ENCODE results near the gene CDH15. TPM values are rescaled to one million over a fixed set of nuclear protein-coding genes. Genes with fewer than 3 reads are reported as not detected.

CDH15 gene, protein sequence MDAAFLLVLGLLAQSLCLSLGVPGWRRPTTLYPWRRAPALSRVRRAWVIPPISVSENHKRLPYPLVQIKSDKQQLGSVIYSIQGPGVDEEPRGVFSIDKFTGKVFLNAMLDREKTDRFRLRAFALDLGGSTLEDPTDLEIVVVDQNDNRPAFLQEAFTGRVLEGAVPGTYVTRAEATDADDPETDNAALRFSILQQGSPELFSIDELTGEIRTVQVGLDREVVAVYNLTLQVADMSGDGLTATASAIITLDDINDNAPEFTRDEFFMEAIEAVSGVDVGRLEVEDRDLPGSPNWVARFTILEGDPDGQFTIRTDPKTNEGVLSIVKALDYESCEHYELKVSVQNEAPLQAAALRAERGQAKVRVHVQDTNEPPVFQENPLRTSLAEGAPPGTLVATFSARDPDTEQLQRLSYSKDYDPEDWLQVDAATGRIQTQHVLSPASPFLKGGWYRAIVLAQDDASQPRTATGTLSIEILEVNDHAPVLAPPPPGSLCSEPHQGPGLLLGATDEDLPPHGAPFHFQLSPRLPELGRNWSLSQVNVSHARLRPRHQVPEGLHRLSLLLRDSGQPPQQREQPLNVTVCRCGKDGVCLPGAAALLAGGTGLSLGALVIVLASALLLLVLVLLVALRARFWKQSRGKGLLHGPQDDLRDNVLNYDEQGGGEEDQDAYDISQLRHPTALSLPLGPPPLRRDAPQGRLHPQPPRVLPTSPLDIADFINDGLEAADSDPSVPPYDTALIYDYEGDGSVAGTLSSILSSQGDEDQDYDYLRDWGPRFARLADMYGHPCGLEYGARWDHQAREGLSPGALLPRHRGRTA
- total RNA-seq: not detected
- not detected for polyA plus RNA-seq
- total RNA-seq: 0 to 0.08 (median 0) reads per million in 6 experiments

DNA sequence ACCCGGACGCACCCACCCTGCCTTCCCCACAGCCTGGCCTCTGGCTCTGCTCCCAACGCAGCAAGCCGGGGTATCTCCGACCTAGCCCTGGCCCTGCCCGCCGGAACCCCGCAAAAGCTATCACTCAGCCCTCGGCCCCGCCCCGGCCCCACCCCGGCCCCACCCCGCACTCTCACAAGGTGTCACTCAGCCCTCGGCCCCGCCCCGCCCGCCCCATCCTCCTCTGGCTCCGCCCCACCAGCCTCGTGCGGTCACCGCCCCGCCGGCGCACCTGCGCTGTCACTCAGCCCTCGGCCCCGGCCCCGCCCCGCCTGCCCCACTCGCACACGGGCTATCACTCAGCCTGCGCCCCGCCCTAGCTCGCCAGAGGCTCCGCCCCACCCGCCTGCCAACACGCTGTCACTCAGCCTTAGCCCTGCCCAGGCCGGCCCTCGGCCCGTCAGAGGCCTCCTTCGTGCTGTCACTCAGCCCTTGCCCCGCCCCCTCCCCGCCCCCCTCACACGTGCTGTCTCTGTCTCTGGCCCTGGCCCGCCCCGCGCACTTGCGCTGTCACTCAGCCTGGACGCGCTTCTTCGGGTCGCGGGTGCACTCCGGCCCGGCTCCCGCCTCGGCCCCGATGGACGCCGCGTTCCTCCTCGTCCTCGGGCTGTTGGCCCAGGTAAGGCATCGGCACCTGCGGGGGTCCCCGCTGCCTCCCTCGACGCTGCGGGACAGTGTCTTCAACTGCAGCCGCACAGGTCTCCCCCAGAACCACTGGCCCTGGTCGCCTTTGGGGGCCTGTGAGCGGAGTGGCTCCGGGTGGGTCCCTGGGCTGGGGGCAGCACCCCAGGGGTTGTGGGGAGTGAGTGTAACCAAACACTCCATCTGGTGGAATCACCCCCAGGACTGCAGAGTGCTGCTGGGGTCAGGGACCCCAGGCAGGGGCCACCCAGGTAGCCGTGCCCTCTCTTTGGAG lies at the start of gene CDH15:
Gene CDH15, plus strand, starts transcription at position 533 of the 955 bp plus-strand sequence. Its CDS starts 84 bp downstream, at position 617.
- H3K27ac Mint-ChIP-seq: peak within 1 kb of the TSS in 6 of 10 donors; percentile 9 to 75 (median 38)
- H3K9me3 Mint-ChIP-seq: no peaks in the 10 kb centered on the region
- POLR2A ChIA-PET: interaction anchor here (0.6 to 1.2 kb wide), 7 partner anchors 12 to 1407 kb away, joined by 3 to 5 read pairs (median 4); partner anchors contain the start of genes ACSF3, GALNS and TRAPPC2L
- no peaks in the 10 kb centered on the region for H3K27me3 Mint-ChIP-seq
- no peaks in the 10 kb centered on the region for H3K36me3 Mint-ChIP-seq
- H3K4me3 Mint-ChIP-seq: peak within 1 kb of the TSS; percentile 57 to 82 (median 72)
- peak; percentile 73 to 98 (median 92) for DNase-seq
- peaks cover 6 to 11% (median 9%) of the 10 kb centered on the region in 4 donors for H3K4me1 Mint-ChIP-seq
- peak; percentile 92 to 94 for ATAC-seq

DNA sequence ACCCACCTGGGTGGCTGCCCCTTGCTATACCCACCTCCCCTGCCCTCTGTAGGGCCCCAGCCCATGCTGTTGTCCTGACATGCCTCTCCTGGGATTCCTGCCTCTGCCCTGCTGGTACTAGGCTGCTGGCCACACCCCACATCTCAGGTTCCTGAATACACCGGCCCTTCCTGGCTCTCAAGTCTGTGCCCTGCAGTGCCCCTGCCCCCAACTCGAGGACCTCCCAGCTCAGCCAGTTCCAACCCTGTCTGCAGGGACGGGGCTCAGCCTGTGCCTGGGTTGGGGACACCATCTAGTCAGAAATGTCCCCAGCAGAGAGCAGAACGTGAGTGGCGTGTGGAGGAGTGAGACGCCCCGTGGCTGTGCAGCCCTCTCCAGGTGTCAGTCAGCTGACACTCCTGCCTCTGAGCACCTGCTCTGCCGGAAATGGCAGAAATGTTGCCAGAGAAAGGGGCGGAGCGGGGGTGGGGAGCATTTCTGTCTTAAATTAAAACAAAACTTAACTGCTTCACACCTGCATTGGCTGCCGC lies 49.2 kb upstream of the CDH15 start:
- no peaks in the 10 kb centered on the region for H3K9me3 Mint-ChIP-seq
- H3K27me3 Mint-ChIP-seq: no peaks in the 10 kb centered on the region
- peaks cover 12 to 63% (median 29%) of the 10 kb centered on the region in 4 donors for H3K4me1 Mint-ChIP-seq
- peaks cover 0 to 15% (median 4%) of the 10 kb centered on the region in 3 donors for H3K36me3 Mint-ChIP-seq
- peak; percentile 97 for ATAC-seq
- peak overlapping the region; percentile 28 to 75 (median 62) for H3K4me3 Mint-ChIP-seq
- peak; percentile 59 to 88 (median 76) for DNase-seq
- H3K27ac Mint-ChIP-seq: peak overlapping the region; percentile 77 to 98 (median 94)
- POLR2A ChIA-PET: interaction anchor here (1.4 to 1.9 kb wide), 2 partner anchors 25 to 29 kb away, joined by 5 to 7 read pairs; partner anchors contain the start of gene ACSF3

DNA sequence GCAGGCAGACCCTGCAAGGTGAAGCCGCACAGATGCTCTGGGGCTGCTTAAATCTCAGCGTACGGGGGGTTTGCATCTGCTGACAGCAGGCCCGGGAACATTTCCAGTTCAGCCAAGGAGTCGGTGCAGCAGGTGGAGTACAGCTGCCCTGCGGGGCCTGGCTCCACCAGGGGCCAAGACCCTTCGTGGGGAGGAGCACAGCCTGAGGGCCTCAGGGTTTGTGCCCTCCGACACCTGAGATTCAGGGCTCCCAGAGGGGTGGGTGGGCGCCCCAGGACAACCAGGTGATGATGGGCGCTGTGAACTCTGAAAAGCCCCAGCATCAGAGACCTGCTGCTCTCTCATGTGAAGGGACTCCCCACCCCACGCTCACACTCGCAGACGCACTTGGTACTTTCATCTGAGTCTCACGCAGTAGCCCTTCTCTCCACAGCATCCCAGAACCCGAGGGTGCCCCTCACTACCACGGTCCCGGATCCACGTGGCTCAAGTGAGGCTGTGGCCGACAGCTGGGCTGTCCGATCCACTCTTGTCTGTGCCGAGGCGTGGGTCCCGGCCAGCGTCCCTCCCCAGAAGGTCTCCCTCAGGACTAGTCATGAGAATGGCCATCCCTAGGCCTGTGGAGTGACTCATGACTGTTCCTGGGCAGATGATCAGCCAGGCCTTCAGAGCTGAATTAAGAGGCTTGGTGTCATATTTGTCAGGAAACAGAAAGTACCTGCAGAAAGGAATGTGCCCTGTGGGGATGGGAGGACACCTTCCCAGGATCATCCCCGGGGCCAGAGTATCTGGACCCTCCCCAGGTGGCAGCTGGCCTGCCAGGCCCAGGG lies 48.3 kb upstream of the CDH15 start:
- H3K9me3 Mint-ChIP-seq: no peaks in the 10 kb centered on the region
- ATAC-seq: no peak
- POLR2A ChIA-PET: interaction anchor here (1.3 to 1.9 kb wide), 3 partner anchors 9 to 30 kb away, joined by 3 to 7 read pairs (median 5); partner anchors contain the start of gene ACSF3
- H3K36me3 Mint-ChIP-seq: peaks cover 0 to 12% (median 0%) of the 10 kb centered on the region in 3 donors
- peak overlapping the region; percentile 77 to 98 (median 94) for H3K27ac Mint-ChIP-seq
- peak overlapping the region; percentile 28 to 75 (median 62) for H3K4me3 Mint-ChIP-seq
- peak in 2 of 10 donors; percentile 12 to 55 for DNase-seq
- no peaks in the 10 kb centered on the region for H3K27me3 Mint-ChIP-seq
- H3K4me1 Mint-ChIP-seq: peaks cover 12 to 58% (median 29%) of the 10 kb centered on the region in 4 donors

DNA sequence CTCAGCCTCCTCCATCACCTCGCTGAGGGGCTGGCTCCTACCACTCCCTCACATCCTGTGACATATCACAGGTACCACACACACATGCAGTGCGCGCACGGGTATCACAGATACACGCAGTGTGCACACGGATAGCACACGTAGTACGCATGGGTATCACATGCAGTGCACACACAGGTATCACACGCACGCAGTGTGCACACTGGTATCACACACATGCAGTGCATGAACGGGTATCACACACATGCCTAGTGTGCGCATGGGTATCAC lies 47.8 kb upstream of the CDH15 start:
- Mint-ChIP-seq H3K4me3 (peak overlapping the region in 5 of 10 donors; percentile 7 to 61 (median 42)), H3K27me3 (no peaks in the 10 kb centered on the region), H3K27ac (peak overlapping the region in 9 of 10 donors; percentile 15 to 97 (median 68)), H3K36me3 (peaks cover 0 to 13% (median 0%) of the 10 kb centered on the region in 3 donors), H3K9me3 (no peaks in the 10 kb centered on the region), H3K4me1 (peaks cover 12 to 55% (median 29%) of the 10 kb centered on the region in 4 donors)
- POLR2A ChIA-PET: interaction anchor here (1.3 to 2.0 kb wide), 2 partner anchors 8 to 10 kb away, joined by 3 to 4 read pairs; no protein-coding TSS in a partner anchor
- no peak for ATAC-seq
- DNase-seq: peak in 1 of 10 donors; percentile 49

DNA sequence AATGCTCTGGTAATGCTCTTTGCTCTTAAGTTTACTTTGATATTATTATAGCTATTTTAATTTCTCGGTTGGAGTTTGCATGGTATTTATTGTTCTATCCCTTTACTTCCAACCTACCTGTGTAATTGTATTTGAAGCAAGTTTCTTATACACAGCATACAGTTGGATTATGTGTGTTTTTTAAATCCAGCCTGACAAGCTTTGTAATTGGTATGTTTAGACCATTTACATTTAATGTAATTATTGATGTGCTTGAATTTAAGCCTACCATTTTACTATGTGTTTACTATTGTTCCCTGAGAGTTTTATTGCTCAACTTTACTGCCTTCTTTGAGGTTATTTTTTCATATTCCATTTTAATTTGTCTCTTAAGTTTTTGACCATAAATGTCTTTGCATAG lies 42.2 kb upstream of the CDH15 start:
- POLR2A ChIA-PET: no interaction called here

DNA sequence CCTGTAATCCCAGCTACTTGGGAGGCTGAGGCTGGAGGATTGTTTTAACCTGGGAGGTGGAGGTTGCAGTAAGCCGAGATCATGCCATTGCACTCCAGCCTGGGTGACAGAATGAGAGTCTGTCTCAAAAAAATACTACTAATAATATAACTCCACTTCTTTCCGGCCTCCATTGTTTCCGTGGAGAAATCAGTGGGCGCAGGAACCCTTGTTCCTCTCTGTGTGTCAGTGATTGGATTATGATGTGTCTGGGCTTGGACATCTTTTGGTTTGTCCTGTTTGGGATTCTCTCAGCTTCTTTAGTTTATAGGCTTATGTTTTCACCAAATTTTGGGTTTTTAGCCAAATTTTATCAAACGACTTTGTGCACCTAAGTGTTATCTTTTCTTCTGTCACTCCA lies 41.1 kb upstream of the CDH15 start:
- peaks cover 4 to 44% (median 14%) of the 10 kb centered on the region in 3 donors for H3K36me3 Mint-ChIP-seq
- H3K27me3 Mint-ChIP-seq: no peaks in the 10 kb centered on the region
- DNase-seq (no peak), ATAC-seq (no peak)
- H3K9me3 Mint-ChIP-seq: no peaks in the 10 kb centered on the region
- no peak overlapping the region for H3K4me3 Mint-ChIP-seq
- POLR2A ChIA-PET: no interaction called here
- H3K4me1 Mint-ChIP-seq: peaks cover 0 to 17% (median under 1%) of the 10 kb centered on the region in 4 donors
- H3K27ac Mint-ChIP-seq: no peak overlapping the region

More for the DNA sequence above, 42.2 kb upstream of the CDH15 start:
- Mint-ChIP-seq H3K27me3 (no peaks in the 10 kb centered on the region), H3K4me3 (no peak overlapping the region), H3K36me3 (peaks cover 4 to 37% (median 11%) of the 10 kb centered on the region in 3 donors), H3K9me3 (no peaks in the 10 kb centered on the region), H3K4me1 (peaks cover 0 to 19% (median under 1%) of the 10 kb centered on the region in 4 donors), H3K27ac (no peak overlapping the region)
- DNase-seq (no peak), ATAC-seq (no peak)

DNA sequence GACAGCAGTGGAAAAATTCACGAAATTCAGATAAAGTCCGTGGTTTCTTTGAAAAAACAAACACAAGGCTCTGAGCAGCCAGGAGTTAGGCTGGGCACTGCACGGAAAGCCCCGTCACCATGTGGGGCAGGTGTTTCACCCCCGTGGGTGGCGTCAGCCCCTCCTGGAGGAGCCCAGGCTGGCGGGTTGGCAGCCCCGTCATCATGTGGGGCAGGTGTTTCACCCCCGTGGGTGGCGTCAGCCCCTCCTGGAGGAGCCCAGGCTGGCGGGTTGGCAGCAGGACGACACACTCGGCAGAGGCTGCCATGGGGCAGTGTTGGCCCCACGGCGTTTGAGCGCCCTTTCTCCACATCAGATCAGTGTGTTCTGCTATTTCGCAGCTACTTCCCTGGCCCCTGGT lies 39.8 kb upstream of the CDH15 start:
- Mint-ChIP-seq H3K27me3 (no peaks in the 10 kb centered on the region), H3K9me3 (no peaks in the 10 kb centered on the region), H3K4me1 (peaks cover 0 to 12% (median 0%) of the 10 kb centered on the region in 4 donors), H3K36me3 (peaks cover 4 to 52% (median 16%) of the 10 kb centered on the region in 3 donors), H3K27ac (no peak overlapping the region), H3K4me3 (no peak overlapping the region)
- peak in 1 of 10 donors; percentile 36 for DNase-seq
- POLR2A ChIA-PET: no interaction called here
- no peak for ATAC-seq

DNA sequence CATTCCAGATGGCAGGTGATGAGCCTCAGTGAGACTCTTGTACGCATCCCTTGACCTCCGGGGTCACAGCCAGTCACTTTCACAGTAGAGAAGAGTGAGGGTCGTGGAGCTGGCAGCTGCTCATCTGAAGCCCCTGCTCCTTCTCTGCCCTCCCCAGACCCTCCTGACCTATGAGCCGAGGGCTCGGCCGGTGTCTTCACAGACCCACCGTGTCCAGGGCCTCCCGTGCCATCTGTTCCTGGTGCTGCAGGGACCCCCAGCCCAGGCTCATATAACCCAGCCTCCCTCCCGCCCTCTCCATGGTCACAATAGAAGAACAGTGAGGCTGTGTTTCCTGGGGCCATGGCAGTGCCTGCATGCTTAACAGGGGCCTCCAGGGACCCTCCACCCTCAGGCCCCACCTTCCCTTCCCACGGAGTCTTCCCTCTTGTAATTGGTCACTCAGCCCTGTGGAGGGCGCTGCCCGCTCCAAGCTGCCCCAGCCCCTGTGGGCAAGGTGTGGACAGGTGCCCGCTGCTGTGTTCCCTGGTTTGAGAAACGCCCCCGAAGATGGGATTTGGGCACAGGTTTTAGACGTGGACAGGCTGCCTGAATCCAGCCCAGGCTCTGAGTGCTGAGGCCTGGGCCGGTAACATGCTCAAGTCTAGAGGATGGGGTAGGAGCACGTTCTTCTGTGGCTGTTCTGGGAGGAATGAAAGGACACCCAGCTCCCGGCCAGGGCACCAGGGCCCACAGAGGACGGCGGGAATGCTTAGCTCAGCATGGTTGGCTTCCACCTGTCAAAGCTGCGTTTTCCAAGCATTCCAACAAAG lies 39.1 kb upstream of the CDH15 start:
- POLR2A ChIA-PET: no interaction called here
- Mint-ChIP-seq H3K27ac (no peak overlapping the region), H3K36me3 (peaks cover 4 to 54% (median 16%) of the 10 kb centered on the region in 3 donors), H3K4me1 (peaks cover 0 to 12% (median 0%) of the 10 kb centered on the region in 4 donors), H3K4me3 (no peak overlapping the region), H3K27me3 (no peaks in the 10 kb centered on the region), H3K9me3 (no peaks in the 10 kb centered on the region)
- no peak for ATAC-seq
- DNase-seq: peak in 1 of 10 donors; percentile 52

DNA sequence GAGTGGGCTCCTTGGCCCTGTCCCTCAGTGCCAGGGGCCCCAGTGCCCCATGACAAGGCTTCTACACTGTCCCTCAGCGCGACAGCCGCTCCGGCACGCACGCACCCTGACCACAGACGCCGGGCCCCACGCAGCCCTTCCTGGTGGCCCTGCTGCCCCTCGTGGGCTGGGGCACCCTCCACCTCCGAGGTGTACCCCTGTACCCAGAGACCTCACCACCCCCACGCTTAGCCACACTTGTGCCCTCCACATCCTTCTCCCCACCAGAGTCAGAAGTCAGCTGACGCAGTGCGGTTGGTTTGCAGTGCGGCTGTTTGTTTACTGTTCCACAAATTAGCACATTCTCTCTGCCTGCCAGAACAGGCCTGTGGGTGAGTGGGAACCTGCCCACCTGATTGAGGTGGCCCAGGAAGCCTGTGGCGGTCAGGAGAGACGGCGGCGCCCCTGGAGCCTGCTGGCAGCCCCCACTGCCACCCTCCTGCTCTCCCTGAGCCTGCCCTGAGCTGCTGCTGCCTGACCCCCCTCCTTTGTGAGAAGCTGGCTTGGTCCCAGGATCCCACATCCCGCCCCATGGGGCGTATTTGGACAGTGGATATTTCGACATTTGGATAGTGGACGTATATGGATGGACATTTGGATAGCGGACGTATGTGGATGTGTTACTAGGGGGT lies 38.0 kb upstream of the CDH15 start:
- no peak overlapping the region for H3K4me3 Mint-ChIP-seq

DNA sequence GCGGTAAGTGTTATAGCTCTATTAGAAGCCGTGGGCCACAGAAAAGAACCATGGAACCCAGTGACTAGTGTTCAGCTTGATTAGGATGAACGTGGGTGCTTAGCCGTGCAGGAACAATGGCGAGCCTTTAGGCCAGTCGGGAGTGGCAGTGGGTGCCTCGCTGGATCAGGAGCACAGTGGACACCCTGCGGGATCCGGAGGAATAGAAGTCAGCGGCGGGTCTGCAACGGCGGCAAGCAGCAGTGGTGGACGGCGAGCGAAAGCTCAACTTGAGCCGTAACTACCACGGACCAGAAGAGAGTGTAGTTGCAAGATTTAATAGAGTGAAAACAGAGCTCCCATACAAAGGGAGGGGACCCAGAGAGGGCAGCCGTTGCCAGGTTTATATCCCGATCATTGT lies 37.3 kb upstream of the CDH15 start:
- H3K27ac Mint-ChIP-seq: no peak overlapping the region
- H3K4me3 Mint-ChIP-seq: no peak overlapping the region
- H3K27me3 Mint-ChIP-seq: no peaks in the 10 kb centered on the region
- ATAC-seq (no peak), DNase-seq (peak in 1 of 10 donors; percentile 49)
- H3K36me3 Mint-ChIP-seq: peaks cover 4 to 45% (median 16%) of the 10 kb centered on the region in 3 donors
- H3K4me1 Mint-ChIP-seq: peaks cover 0 to 10% (median 0%) of the 10 kb centered on the region in 4 donors
- POLR2A ChIA-PET: interaction anchor here (1.6 kb wide), 1 partner anchor 41 kb away, joined by 3 read pairs; the partner anchor contains the start of gene ACSF3
- no peaks in the 10 kb centered on the region for H3K9me3 Mint-ChIP-seq

More for the DNA sequence above, 38.0 kb upstream of the CDH15 start:
- peak overlapping the region in 2 of 10 donors; percentile 19 to 43 for H3K27ac Mint-ChIP-seq
- peaks cover 4 to 49% (median 16%) of the 10 kb centered on the region in 3 donors for H3K36me3 Mint-ChIP-seq
- POLR2A ChIA-PET: interaction anchor here (1.6 kb wide), 1 partner anchor 40 kb away, joined by 3 read pairs; the partner anchor contains the start of gene ACSF3
- no peaks in the 10 kb centered on the region for H3K9me3 Mint-ChIP-seq
- no peak for ATAC-seq
- no peak for DNase-seq
- H3K4me1 Mint-ChIP-seq: peaks cover 0 to 12% (median 0%) of the 10 kb centered on the region in 4 donors
- no peaks in the 10 kb centered on the region for H3K27me3 Mint-ChIP-seq

Measured in naive thymus-derived CD8-positive, alpha-beta T cell (primary cell).